GM18508 (cell line): ENCODE results near the gene ZNF837.
"Not testable (repeated sequence)": the region's sequence is repeated elsewhere in the genome, so short reads cannot be mapped to it uniquely, and the experiment has no call there.

Experiments used
- ATAC-seq: cut with Tn5 transposase; IDR thresholded peaks from one replicate; pipeline ENCODE4 v1.9.1; 2021; ENCODE audit warnings: moderate number of reproducible peaks; ENCODE audit not compliant: insufficient read depth, unreplicated experiment

Gene ZNF837

DNA sequence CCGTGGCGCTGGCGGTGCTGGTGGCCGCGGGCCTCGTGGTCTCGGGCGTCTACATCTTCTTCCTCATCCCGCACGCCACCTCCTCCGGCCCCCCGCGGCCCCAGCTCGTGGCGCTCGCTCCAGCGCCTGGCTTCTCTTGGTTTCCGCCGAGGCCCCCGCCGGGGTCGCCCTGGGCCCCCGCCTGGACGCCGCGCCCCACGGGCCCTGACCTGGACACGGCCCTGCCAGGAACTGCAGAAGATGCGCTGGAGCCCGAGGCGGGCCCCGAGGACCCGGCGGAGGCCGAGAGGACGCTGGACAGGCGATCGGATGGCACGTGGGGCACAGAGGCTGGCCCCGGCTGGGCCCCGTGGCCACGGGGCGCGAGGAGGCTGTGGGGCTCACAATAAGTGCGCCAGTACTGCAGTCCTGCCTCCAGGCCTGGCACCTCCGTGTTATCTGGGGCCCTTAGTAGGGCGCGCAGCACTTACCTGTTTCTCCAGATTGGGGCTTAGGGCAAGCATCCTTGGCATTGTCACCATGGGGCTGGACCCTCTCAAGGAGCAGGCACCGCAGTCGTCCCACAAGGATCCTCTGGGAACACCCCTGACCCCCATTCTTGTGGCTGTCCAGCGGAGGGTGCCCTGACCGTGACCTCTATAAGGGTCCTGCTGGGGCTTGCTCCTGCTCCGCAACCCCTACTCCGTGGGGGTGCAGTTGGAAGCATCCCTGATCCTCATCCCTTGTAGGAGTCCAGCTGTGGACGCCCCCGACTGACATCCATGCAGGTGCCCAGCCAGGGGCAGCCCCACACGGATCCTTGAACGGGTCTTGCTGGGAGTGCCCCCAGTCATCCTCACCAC, 16.1 kb upstream of the ZNF837 start:
- ATAC-seq, result no peak

DNA sequence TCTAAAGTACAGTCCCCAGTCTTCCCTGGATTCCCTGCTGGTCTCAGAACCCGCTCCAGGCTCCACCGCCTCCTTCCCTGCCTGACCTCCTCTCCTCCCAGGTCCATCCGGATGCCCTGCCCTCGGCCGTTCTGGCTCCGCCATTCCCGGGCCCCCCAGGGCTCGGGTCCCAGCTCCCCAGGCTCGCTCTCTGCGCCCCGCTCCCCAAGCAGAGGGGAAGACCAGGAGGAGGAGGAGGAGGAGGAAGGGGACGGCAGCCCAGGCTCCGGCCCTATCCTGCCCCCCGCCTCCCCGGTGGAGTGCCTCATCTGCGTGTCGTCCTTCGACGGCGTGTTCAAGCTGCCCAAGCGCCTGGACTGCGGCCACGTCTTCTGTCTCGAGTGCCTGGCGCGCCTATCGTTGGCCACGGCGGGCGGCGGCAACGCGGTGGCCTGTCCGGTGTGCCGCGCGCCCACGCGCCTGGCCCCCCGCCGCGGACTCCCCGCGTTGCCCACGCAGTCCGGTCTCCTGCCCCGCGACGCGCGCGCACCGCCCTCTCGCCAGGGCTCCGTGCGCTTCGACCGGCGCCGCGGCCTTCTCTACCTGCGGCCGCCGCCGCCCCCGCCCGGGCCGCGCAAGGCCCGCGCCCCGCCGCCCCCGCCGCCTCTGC, 15.3 kb upstream of the ZNF837 start:
- ATAC-seq, result no peak

DNA sequence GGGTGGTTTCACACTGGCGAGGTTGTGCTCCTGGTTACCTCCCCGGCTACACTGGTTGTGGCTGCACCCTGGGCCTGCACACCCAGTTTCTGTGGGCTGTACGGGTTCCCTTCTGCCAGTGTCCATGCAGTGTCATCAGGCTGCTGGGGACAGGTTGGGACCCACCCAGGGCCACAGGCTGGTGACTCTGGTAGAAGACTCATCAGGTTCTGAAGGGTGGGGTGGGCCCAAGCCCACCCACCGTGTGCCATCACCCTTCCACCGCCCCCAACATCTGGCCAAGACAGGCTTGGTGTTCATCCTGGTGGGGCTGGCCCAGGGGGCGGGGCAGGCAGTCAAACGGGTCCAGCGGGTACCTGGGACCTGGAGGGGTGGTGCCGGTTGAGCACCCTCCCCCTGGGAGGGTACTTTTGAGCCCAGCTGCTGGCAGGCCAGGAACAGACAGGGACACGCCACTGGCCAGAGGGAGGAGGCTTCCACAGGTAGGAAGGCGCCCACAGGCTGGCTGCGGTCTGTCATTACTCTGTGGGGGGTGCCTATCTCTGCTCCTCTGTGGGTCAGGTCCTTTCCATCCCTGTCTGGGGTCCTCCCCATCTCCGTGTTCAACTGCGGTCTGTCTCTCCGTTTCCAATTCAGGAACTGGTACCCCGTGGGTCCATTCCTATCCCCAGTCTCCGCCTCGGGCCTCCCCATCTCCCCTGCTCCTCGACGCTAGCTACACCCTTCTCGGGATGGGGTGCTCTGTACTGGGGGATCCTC, 14.6 kb upstream of the ZNF837 start, which contains the start of gene RNF225:
Gene RNF225, plus strand, starts transcription at position 437 of the 759 bp plus-strand sequence. CDS start 434 bp downstream, outside the sequence.
- no peak for ATAC-seq

DNA sequence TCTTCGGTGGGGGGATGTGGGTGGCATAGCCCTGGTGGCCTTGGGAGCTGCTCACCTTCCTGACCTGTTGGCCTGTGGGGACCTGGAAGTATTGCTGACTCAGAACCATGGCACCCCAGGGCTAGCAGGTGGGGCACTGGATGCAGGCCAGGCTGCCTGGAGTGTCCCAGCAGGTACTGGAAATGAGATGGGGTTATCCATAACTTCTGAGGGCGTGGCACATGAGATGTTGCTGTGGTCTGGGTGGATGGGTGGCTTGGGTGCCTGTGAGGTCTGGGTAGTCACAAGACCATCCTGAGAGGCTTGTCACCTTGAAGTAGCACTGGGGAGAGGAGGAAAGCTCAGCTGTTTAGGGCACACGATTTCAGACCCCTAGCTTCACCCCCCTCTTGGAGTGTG, 14.0 kb upstream of the ZNF837 start:
- ATAC-seq, result no peak

DNA sequence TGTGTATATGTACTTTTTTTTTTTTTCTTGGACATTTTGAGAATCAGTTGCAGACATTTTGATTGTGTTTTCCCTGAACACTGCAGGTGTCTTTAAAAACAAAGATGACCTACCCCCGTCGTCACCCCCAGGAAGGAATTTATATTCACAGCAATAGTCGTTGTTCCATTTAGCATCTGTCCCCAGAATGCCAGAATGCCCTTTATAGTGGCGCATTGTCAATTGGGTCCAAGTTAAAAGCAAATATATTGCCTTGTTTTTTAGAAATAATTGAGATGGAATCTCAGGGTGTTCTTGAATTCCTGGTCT, 12.8 kb upstream of the ZNF837 start:
- no peak for ATAC-seq

DNA sequence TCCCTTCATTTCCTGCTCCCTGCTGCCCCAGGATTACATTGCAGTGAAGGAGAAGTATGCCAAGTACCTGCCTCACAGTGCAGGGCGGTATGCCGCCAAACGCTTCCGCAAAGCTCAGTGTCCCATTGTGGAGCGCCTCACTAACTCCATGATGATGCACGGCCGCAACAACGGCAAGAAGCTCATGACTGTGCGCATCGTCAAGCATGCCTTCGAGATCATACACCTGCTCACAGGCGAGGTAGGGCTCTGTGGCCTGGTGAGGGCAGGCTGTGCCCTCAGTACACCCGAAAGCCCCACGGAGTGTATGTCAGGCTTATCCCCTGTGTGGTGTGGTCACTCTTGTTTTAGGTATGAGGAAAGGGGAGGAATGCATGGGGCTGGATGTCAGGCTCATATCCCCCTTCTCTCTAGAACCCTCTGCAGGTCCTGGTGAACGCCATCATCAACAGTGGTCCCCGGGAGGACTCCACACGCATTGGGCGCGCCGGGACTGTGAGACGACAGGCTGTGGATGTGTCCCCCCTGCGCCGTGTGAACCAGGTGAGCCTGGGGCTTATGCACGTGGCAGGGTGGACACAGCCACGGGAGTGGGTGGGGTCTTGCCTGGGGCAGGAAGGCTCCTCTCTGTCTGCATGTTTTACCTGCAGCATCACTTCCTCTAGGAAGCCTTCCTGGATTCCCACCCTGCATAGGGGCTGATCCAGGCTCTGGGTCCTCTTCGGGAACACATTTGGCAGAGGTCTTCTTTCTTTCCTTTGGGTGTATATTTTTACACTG, 12.3 kb upstream of the ZNF837 start:
- no peak for ATAC-seq

DNA sequence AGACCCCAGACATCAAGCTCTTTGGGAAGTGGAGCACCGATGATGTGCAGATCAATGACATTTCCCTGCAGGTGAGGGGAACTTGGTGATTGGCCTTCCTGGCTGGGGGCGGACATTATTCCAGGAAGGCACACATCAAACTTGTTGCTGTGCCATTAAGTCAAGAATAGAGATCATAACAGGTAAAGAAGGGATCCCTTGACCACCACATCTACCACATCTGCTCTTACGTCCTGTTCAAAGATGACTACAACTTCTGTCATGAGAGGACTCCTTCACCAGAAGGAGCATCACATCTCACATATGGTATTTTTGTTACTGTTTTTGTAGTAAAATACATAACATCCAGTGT, 7.3 kb upstream of the ZNF837 start:
- ATAC-seq, result no peak

DNA sequence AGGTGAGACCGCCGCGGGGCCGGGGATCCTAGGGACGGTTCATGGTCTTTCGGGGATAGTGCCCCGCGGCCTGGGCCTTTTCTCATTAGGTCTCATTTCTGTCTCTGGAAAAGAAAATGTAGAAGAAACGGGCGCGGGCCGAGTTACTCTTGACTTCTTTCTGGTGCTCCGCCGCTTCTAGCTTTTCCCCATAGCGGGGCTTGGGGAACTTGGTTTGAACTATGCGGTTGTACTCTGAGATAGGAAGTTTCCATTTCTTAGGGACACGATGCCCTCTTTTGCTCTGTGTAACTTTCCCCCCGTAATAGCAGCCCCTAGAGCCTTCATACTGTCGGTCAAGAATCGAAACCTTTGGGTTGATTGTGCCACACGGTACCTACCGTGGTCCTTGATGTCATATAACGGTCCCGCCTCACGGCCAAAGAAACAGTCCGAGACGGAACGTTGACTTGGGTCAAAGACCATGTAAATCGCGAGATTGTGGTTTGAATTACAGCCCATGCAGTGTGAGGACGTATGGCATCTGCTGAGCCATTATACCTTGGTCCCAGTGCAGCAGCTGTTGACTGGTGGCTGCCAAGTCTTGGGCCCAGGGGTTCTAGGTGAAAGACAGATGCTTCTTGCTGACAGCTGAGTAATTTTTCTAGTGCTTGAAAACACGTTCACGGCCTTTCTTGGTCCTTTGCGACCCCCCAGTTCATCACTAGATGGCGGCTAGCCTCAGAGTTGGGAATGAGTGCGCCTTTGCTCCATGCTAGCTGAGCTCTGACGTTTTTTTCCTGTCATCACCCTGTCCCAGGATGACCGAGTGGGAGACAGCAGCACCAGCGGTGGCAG, 6.7 kb upstream of the ZNF837 start:
- ATAC-seq, result no peak

DNA sequence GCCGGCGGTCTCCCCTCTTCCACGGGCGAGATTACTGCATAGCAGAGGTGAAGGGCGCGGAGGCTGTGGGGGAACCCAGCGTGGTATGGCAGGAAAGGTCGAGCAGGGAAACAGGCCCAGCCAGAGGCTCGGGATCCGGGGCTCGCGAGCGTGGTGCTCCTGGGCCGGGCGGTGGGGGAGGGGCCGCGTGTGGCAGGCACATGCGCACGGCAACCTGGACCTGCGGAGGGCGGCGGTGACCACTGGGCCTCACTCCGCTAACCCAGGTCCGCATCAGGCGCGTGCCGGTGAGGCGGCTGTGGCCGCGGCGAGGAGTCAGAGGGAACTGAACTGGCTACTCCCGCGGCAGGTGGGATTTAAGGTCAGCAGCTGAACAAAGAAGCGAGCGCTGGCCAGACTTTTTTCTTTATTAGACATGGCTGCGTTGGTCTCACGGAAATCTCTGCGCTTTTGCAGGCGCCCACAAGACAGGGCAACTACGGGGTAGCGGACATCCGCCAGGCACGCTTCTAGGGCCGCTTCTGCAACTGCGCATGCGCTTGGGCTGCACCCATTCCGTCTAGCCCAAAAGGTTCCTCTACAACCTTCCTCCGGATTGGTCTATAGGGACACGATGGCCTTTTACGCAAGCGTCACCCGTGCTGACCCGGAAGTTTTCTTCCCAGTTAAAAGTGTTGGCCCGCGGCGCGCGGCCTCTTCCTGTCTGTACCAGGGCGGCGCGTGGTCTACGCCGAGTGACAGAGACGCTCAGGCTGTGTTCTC, 5.9 kb upstream of the ZNF837 start, which contains the start of gene RPS5:
Gene RPS5, plus strand, starts transcription at position 694 of the 762 bp plus-strand sequence. CDS start 869 bp downstream, outside the sequence.
- peak; percentile 75 for ATAC-seq

DNA sequence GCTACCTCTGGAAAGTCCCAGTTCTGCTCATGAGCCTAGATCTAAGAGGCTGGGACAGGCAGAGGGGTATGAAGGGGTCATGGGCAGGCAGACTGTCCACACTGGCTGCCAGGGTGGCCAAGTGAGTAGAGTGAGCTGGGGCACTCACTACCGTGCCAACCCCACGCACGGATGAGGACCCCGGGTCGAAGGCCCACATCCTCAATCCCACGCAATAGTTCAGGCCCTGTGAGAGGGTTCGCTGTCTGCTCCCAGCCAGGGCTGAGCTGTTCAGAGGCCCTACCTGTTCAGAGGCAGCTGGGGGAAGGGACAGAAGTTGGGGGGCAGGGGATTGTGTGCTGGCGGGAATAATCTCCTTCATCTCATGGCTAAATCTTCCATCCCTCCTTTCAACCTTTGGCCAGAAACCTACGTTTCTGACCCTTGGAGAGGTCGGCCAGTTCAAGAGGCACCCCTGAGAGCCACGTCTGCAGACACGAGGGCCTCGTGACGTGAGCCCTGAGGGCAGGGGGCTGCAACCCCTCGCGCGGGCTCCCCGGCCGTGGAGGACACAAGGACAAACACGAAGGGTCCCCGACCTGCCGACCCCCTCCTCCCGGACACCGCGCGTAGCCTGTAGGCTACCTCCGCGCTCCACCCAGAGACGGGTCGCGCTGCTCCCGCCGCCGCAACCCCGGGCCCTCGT, 5.2 kb upstream of the ZNF837 start:
- ATAC-seq, result no peak

DNA sequence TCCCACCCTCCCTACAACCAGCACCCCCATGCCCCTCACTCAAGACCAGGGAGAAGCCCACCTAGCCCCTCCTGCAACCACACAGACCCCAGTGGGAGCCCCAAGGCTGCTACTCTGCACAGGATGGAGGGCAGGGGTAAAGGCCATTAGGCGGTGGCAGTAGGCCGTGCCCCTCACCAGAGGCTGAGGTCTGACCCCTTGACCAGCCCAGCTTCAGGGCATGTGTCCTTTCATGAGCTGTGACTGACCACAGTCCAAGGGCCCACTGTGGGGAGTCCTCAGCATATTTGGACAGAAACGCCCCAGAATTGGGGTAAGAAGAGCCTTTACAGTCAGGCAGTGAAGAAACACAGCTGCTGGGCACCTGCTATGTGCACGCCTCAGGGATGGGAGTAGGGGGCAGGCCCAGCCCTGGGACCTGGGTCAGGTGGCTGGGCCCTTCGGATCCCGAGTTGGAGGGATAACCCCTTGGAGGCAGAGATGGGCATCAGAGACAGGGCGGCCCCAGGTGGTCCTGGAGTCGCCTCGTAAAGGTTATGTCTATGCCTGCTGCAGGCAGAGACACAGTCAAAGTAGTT, 4.6 kb upstream of the ZNF837 start:
- no peak for ATAC-seq

DNA sequence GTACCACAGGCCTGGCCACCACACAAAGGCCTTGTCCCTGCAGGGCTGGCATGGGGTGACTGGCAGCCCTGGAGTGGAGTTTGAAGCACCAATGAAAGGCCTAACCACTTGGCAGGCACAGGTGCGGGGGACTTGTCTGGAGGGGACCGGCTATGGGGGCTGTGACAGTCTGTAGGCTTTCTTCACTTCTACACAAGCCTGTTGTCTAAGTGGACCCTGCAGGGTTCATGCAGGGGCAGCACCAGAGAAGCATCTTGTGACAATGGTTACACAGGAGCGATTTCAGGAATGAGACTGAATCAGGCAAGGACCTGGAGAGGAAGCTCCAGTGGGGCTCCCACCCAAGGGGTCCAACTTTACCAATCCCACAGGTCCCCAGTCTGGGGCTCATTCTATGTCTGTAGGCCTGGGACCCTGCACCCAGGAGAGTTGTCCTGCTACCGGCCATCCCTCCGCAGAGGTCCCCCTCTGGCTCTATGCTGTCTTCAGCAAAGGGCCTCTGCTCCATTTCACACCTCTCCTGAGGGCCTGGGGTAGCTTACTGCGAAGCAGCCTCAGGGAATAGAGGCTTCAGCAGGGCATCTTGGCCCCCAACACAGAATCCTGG, 2.3 kb upstream of the ZNF837 start:
- ATAC-seq, result no peak

DNA sequence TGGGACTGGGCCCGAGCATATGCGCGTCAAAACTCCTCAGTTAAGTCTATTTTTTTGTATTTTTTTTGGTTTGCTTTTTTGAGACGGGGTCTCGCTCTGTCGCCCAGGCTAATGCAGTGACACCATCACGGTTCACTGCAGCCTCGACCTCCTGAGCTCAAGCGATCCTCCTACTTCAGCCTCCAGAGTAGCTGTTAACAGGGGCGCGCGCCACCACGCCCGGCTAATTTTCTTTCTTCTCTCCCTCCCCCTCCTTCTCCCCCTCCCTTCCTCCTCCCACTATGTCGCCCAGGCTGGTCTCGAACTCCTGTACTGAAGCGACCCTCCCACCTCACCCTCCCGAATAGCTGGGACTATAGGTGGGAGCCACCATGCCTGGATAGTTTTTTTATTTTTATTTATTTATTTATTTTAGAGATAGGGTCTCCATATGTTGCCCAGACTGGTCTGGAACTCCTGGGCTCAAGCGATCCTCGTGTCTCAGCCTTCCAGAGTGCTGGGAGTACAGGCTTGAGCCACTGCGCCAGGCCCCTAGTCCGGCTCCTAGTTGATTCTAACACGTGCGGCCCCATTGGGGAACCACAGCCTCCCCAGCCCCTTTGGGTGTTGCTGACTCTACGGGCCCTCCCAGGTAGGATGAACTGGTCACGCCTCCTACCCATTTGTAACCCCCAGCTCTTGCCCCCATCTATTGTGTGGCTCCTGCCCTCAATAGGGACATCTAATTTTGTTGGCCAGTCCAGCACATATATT, 806 bp upstream of the ZNF837 start:
- ATAC-seq, result no peak

DNA sequence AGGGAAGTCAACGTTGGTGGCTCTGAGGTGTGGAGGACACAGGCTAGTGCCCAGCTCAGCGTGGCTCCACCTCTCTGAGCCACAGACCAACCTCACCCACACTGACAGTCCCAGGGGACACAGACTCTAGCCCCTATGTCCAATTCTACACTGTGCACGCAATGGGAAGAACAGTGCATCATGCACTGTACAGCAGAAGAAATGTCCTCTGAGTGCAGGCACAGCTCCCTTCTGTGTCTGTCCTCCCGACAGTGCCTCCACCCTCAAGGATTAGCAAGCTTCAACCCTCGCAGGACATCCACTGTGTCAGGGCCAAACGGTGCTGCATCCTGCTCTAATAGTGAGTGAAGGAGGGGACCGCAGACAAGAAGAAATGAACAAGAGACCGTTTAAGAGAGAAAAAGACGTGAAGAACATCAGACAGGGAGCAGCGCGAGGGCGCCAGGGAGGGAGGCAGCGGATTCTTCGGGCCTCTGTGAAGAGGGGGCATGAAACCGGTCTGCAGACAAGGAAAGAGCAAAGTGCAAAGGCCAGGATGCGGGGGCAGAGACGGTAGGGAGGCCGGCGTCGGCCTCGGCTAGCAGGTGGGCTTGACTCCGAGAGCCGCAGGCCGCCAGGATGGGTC, 681 bp downstream of the ZNF837 start:
- ATAC-seq, result no peak

DNA sequence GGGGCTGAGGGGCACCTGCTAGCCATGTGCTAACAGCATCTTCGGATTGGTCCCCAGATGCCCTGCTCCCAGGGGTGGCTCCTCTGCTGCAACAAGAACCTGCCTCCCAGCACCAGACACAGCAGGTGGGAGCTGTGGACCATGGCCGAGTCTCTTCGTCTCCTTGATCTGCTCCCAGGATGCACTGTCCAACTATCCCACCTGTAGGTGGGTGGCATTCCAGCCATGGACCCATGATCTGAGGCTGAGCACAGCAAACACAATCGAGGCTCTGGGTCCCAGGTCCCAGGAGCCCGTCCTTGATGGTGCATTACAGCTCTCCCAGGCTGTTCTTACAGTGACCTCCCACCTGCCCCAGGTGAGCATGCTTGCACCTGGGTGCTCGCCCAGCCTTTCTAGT, 1.6 kb downstream of the ZNF837 start:
- no peak for ATAC-seq

DNA sequence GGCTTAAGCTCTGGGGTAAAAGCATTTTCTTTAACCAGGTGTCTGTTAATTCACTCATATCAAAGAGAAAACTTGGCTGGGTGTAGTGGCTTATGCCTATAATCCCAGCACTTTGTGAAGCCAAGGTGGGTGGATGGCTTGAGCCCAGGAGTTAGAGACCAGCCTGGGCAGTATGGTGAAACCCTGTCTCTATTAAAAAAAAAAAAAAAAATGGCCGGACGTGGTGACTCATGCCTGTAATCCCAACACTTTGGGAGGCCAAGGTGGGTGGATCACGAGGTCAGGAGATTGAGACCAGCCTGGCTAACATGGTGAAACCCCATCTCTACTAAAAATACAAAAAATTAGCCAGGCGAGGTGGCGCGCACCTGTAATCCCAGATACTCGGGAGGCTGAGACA, 4.1 kb downstream of the ZNF837 start:
- ATAC-seq, result not testable (repeated sequence)
